Inferior parietal cortex (tissue), 1 donor: ENCODE measurements around the gene HLCS.

Source experiments
- DNase-seq: peaks from one replicate; pipeline ENCODE4 v3.0.0-alpha.2; 2016; ENCODE audit errors: extremely low spot score

The HLCS gene

GRCh38 chr21:36813052-36813451, 153.4 kb downstream of the HLCS start:
- DNase-seq, result no peak

DNA sequence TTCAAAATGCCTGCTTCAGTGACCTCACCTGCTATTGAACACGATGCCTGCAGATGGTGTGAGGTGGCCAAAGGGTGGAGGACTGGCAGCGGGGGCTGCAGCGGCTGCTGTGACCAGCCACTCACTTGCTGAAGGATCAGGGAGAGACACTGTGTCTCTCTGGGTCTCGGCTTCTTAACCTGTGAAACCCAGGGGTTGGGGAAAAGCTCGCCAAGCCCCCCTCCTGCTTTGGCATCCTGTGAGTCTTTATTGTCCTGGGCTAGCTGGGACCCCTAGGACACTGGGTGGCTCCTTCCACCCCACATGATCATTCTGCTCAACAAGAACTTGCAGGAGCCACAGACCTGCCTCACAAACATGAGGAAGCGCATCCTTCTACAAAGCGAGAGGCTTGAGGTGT, 154.7 kb downstream of the HLCS start:
- no peak for DNase-seq

GRCh38 chr21:36810443-36810842, 156.0 kb downstream of the HLCS start:
- no peak for DNase-seq

DNA sequence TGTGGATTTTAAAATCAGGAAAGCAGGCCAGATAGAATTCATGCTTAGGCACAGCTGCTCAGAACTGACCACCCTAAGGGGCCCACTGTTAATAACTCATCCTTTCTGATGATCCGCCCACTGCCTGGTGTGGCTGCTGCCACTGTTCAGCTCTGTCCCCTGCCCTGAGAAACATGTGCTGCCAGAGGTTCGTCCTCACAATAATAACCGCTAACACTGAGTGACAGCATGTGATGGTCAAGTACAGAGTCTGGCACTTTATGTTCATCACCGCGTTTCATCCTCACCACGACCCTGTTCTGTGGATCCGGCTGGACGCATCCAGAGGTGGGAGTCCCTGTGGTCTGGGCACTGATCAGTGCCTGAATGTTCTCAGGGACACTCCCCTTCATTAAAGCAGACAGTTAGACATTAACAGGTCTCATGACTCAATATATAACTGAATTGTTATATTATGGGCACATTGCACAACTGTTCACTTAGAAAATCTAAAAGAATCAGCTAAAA, 159.0 kb downstream of the HLCS start:
- no peak for DNase-seq

GRCh38 chr21:36806103-36806502, 160.4 kb downstream of the HLCS start:
- no peak for DNase-seq

DNA sequence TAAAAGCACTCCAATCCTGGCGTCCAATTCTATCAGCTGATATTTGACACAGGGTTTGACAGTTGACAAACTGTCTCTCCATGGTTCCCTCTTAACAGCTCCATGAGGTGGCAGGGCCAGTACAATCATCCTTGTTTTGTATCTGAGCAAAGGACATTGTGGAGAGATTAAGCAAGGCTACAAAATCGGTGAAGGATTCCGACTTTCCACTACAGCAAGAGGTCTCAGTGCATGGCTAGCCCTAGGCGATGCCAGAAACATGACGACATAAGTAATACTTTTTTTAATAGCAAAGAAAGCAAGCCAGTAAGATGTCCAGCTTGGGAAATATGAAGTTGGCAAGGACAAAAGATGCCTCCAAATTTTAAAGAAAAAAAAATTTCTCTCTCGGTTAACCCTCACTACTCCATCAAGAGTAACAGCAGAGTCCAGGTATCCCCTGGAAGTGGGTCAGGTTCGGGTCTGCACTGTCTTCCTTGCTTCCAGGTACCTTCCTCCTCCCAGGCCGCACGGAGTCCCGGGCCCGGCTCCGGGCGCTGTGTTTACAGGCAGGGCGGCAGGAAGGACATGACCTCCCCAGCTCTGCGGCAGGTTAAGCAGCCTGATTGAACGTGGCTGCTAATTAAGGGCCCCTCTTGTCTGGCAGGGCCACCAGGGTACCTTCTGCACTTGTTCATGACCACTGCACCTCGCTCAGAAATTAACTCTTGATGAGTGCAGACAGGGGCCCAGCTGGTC, 161.4 kb downstream of the HLCS start:
- DNase-seq, result no peak

DNA sequence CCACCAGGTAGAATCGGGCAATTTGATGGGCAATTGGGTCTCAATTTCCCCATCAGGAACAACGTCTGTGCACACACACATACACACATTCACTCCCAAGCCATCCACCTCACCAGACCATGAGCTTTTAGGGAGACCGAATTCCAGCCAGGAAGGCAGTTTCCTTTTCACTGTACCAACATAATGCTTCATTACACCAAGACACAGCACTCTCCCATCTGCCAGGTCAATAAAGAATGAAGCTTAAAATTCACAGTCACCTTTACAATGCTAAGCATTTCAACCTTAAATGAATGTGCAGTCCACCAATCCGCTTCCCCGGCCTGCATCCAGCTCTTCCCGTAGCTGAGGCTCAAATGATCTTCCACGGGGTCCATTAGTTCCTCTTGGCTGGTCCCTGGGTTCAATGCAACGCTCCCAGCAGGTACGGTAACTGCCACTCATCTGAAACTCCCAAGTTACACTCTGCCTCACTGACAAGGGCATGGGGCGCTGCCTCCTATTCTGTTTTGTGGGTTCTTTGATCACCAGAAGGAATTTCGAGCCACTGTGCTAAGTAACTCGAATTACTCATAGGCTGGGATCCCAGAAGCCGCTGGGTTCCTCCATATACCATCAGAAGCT, 162.5 kb downstream of the HLCS start:
- no peak for DNase-seq

DNA sequence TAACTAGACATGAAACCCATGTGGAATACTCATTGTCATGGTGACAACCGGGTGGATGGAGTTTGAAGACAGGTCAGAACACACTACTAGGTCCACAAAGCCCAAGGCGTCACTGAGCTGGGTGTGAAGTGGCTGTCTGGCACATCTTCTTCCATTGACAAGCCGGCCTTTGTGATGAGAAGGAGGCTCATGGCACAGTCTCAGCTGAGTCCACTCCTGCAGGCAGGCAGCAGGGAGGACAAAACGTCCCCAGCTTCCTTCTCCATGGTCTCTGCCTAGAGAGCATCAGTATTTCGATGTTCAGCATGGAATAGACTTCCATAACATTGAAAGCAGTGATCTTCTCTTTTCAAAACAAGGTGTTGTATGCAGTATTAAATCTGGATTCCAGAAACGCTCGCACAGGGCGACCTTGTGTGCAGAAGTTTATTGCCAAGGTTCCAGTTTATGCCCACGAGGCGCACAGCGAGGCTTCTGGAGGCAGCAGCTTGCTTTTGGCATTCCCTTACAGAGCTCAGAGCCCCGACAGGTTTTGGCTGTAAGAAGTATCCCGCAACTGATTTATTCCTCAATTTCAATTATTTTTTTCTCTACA, 163.3 kb downstream of the HLCS start:
- peak; percentile 62 for DNase-seq

DNA sequence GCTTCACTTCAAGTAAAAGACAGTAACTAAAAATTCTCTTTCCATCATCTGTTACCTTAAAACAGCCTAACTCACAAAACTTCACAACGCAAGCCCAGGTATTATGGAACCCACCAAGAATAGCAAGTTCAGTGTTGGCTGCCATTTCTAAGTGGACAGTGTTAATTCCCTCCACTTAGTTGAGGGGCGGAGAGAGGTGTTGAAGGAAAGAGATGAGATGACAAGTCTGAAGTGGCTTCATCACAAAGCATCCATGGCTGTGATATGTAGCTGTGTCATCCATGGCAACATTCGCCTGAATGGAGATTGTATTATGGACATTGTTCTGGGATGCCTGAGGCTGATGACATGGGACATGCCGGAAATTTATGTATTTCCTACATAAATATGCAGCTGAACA, 165.7 kb downstream of the HLCS start:
- no peak for DNase-seq

DNA sequence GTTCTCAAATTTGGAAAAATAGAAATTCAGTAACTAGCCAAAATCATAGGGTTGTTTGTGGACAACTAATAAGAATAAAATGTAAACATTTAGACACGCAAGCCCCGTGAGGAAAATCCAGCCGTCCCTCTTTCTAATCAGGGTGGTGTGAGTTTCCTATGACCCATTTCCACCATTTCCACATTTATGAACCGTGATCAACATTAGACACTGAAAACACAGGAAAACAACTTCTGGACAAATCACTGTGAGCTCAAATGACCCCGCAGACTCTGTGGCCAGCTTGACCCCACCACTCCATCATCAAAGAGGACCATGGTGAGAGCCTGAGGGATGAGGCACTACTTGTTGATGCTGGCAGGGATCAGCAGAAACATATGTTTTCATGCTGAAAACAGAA, 166.6 kb downstream of the HLCS start:
- DNase-seq, result no peak

GRCh38 chr21:36798491-36798890, 168.0 kb downstream of the HLCS start:
- no peak for DNase-seq

GRCh38 chr21:36796070-36796469, 170.4 kb downstream of the HLCS start:
- no peak for DNase-seq

DNA sequence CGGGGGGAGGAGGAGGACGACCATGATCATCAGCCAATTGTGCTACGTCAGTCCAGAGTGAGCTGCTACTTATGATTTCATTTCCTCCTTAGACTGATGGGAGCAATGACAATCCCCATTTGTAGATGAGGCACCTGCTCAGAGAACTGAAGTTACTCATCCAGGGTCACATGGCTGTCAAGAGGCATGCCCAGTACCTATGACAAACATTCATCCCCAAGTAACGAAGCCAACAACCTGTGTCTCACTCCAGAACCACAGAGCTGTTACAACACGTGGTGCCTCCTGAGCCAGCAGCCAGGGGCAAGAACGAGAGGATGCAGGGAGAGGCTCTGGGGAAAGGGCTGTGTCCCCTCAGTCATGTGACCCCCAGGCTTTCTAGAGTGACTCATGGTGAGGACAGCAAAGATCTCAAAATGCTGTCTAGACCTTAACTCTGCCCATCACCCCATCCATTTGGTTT, 173.9 kb downstream of the HLCS start:
- DNase-seq, result no peak

GRCh38 chr21:36791695-36792470, 174.6 kb downstream of the HLCS start:
- no peak for DNase-seq

DNA sequence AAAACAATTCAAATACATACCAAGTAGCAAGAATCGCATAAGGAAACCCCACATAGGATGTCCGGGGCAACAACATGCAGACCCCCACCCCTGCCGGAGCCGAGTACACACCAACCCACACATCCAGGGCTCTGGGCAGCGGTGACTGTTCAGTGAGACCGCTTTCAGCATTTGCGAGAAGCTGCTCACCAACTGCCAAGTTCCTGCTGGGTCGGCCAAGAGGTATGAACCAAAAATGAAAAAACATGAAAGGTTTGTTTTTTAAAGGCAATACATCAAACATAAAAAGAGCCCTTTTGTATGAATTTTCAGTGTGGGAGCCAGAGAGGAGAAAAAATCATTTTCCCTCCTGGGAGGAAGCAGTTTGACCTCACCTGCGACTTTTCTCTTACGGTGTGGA, 175.3 kb downstream of the HLCS start:
- DNase-seq, result no peak

DNA sequence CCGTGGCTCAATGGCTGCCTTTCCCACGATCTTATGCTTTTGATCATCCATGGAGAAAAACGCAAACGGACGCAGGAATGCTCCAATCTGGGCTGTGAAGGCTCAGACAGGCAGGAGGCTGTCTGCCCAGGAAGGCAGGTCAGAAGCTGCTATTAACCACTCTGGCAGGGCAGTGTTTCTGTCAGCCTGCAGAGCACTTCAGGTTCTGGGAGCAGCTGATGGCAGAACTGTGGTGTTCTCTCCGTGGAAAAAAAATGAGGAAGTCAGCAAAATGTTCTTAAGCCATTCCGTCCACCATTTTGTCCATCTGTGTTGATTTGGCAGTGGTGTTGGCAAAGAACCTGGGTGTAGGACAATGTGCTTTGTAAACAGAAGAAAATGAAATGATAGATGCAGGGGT, 175.9 kb downstream of the HLCS start:
- DNase-seq, result peak; percentile 47

DNA sequence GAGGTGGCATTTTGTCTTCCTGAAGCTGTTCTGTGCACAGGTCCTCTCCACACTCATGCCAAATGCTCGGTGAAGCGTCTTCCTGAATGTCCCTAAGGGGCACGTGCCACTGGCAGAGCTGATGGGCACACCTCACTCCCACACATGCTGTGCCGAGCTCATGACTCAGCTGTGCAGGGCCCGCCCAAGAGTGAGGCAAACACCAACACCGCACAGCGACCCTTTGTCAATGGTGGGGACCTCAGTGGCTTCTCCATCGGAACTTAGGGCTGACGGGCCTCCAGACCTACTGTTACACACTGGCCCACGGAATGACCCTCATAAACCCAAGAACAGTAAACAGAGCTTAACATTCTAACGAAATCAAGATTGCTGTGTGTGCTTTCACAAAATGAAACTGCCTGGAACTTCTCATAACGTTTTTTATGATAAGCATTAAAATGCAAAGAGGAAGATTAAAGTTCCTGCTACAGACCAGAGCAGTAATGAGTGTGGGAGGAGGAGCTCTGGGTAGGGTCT, 178.3 kb downstream of the HLCS start:
- no peak for DNase-seq

DNA sequence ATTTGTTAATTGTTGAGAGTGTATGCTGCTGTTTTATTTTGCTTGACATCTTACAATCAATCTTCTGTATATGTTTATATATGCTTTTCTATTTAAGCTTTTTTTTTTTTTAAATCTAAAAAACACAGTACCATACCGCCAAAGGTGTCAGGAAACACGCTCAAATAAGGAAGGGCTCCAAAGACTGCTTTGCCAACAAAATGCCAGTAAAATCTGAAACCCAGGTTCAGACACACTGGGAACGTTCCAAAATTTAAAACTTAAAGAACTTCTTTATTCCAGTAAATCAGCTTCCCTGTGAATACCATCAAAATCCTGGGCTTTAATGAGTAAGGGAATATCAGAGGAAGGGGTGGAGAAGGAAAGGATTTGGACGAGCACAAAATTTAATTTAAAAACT, 180.3 kb downstream of the HLCS start:
- DNase-seq, result no peak

DNA sequence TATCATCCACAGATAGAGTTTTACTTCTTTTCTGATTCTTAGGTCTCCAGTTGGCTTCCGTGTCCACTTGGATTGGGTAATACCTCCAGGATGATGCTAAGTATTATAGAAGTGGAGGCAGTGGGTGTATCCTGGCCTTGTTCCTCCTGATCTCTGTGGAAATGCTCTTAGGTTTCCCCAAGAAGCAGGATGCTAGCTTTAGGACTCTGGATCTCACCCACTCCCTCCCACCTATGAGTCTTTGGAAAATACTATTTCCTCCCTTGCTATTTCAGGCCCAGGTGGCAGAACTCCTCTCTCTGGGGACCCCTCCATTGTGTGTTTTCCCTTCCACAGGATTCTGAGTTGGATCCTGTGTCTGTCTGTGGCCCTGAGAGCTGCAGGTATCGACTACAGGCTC, 180.9 kb downstream of the HLCS start:
- no peak for DNase-seq

DNA sequence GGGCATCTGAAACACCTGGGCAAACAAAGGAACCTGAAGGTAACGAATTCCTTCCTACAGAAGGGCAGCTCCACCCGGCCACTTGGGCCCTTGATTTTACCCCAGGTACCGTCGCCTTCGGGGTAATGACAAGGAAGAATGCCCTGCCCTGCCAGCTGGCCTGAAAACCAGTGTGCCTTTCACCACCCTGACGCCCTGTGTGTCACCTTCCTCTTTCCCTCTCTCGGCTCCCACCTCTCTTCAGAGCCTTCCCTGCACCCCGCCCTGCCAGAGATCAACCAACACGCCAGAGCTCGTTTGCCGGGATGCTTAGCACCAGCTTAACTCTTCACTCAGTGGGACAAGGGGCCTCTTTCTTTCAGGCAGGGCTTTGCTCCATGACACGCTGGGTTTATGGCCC, 181.5 kb downstream of the HLCS start:
- no peak for DNase-seq

GRCh38 chr21:36783612-36784374, 182.7 kb downstream of the HLCS start:
- no peak for DNase-seq
